ENCODE results near the gene HCST. TPM values are rescaled to one million over a fixed set of nuclear protein-coding genes. Genes with fewer than 3 reads are reported as not detected.
"Not testable (repeated sequence)": the region's sequence is repeated elsewhere in the genome, so short reads cannot be mapped to it uniquely, and the experiment has no call there.

HCST gene
- total RNA-seq, 1 experiment from 2014 or later: 2.4 TPM

- no peaks in the 10 kb centered on the region for H3K36me3 ChIP-seq (replicated peaks; ENCODE audit: control insufficient read depth, insufficient read depth, low read length)
- peaks cover 4% of the 10 kb centered on the region; the same call in 1 of the 2 replicates for H3K27me3 ChIP-seq (ENCODE audit: control insufficient read depth, insufficient read depth, low read length)
- no peak overlapping the region for H3K4me3 ChIP-seq (ENCODE audit: insufficient read depth, low read depth, low read length)
- DNase-seq: no peak
Measured at GRCh38 chr19:35904311-35905068, 2.2 kb downstream of the HCST start.

- Histone ChIP-seq H3K4me3 (ENCODE audit: insufficient read depth, low read depth, low read length) (no peak overlapping the region), H3K27me3 (ENCODE audit: control insufficient read depth, insufficient read depth, low read length) (peaks cover 4% of the 10 kb centered on the region; the same call in 1 of the 2 replicates), H3K36me3 (replicated peaks; ENCODE audit: control insufficient read depth, insufficient read depth, low read length) (no peaks in the 10 kb centered on the region)
- DNase-seq: no peak
Measured at GRCh38 chr19:35905178-35905727, 2.9 kb downstream of the HCST start.

GRCh38 chr19:35907377-35907745 lies 5.0 kb downstream of the HCST start:
- Histone ChIP-seq H3K4me3 (ENCODE audit: insufficient read depth, low read depth, low read length) (no peak overlapping the region), H3K27me3 (ENCODE audit: control insufficient read depth, insufficient read depth, low read length) (peaks cover 3% of the 10 kb centered on the region; the same call in 1 of the 2 replicates), H3K36me3 (replicated peaks; ENCODE audit: control insufficient read depth, insufficient read depth, low read length) (no peaks in the 10 kb centered on the region)
- DNase-seq: peak; percentile 64

- DNase-seq: peak; percentile 44
- Histone ChIP-seq H3K27me3 (ENCODE audit: control insufficient read depth, insufficient read depth, low read length) (no peaks in the 10 kb centered on the region), H3K4me3 (ENCODE audit: insufficient read depth, low read depth, low read length) (no peak within 1 kb of the TSS), H3K36me3 (replicated peaks; ENCODE audit: control insufficient read depth, insufficient read depth, low read length) (no peaks in the 10 kb centered on the region)
Measured at GRCh38 chr19:35908010-35908441, 5.7 kb downstream of the HCST start, which contains the start of gene TYROBP. Gene TYROBP, minus strand, starts transcription at chr19:35908295. Its CDS starts 67 bp downstream, at chr19:35908228.

GRCh38 chr19:35908973-35909683 lies 6.8 kb downstream of the HCST start:
- H3K4me3 ChIP-seq (ENCODE audit: insufficient read depth, low read depth, low read length): no peak overlapping the region

GRCh38 chr19:35909684-35910035 lies 7.3 kb downstream of the HCST start:
- Histone ChIP-seq H3K27me3 (ENCODE audit: control insufficient read depth, insufficient read depth, low read length) (no peaks in the 10 kb centered on the region), H3K4me3 (ENCODE audit: insufficient read depth, low read depth, low read length) (no peak overlapping the region), H3K36me3 (replicated peaks; ENCODE audit: control insufficient read depth, insufficient read depth, low read length) (no peaks in the 10 kb centered on the region)
- no peak for DNase-seq

More at GRCh38 chr19:35908973-35909683, 6.8 kb downstream of the HCST start:
- Histone ChIP-seq H3K27me3 (ENCODE audit: control insufficient read depth, insufficient read depth, low read length) (no peaks in the 10 kb centered on the region), H3K36me3 (replicated peaks; ENCODE audit: control insufficient read depth, insufficient read depth, low read length) (no peaks in the 10 kb centered on the region)
- DNase-seq: peak; percentile 63

GRCh38 chr19:35910355-35910754 lies 8.0 kb downstream of the HCST start:
- not testable (repeated sequence) for H3K4me3 ChIP-seq (ENCODE audit: insufficient read depth, low read depth, low read length); DNase-seq; H3K27me3 ChIP-seq (ENCODE audit: control insufficient read depth, insufficient read depth, low read length); H3K36me3 ChIP-seq (replicated peaks; ENCODE audit: control insufficient read depth, insufficient read depth, low read length)

GRCh38 chr19:35911173-35911572 lies 8.8 kb downstream of the HCST start:
- Histone ChIP-seq H3K4me3 (ENCODE audit: insufficient read depth, low read depth, low read length) (no peak overlapping the region), H3K36me3 (replicated peaks; ENCODE audit: control insufficient read depth, insufficient read depth, low read length) (no peaks in the 10 kb centered on the region), H3K27me3 (ENCODE audit: control insufficient read depth, insufficient read depth, low read length) (no peaks in the 10 kb centered on the region)
- DNase-seq: peak; percentile 69

- DNase-seq: no peak
Measured at GRCh38 chr19:35911790-35912189, 9.5 kb downstream of the HCST start.

GRCh38 chr19:35913589-35913988 lies 11.3 kb downstream of the HCST start:
- no peak overlapping the region for H3K4me3 ChIP-seq (ENCODE audit: insufficient read depth, low read depth, low read length)
- no peaks in the 10 kb centered on the region for H3K36me3 ChIP-seq (replicated peaks; ENCODE audit: control insufficient read depth, insufficient read depth, low read length)
- no peak for DNase-seq
- no peaks in the 10 kb centered on the region for H3K27me3 ChIP-seq (ENCODE audit: control insufficient read depth, insufficient read depth, low read length)

More at GRCh38 chr19:35911790-35912189, 9.5 kb downstream of the HCST start:
- no peaks in the 10 kb centered on the region for H3K36me3 ChIP-seq (replicated peaks; ENCODE audit: control insufficient read depth, insufficient read depth, low read length)
- no peaks in the 10 kb centered on the region for H3K27me3 ChIP-seq (ENCODE audit: control insufficient read depth, insufficient read depth, low read length)
- H3K4me3 ChIP-seq (ENCODE audit: insufficient read depth, low read depth, low read length): no peak overlapping the region

GRCh38 chr19:35915443-35915842 lies 13.1 kb downstream of the HCST start:
- Histone ChIP-seq H3K4me3 (ENCODE audit: insufficient read depth, low read depth, low read length) (no peak overlapping the region), H3K27me3 (ENCODE audit: control insufficient read depth, insufficient read depth, low read length) (no peaks in the 10 kb centered on the region), H3K36me3 (replicated peaks; ENCODE audit: control insufficient read depth, insufficient read depth, low read length) (no peaks in the 10 kb centered on the region)
- no peak for DNase-seq

GRCh38 chr19:35919306-35919705 lies 17.0 kb downstream of the HCST start:
- no peaks in the 10 kb centered on the region for H3K27me3 ChIP-seq (ENCODE audit: control insufficient read depth, insufficient read depth, low read length)
- no peak for DNase-seq
- no peak overlapping the region for H3K4me3 ChIP-seq (ENCODE audit: insufficient read depth, low read depth, low read length)
- no peaks in the 10 kb centered on the region for H3K36me3 ChIP-seq (replicated peaks; ENCODE audit: control insufficient read depth, insufficient read depth, low read length)

- no peak overlapping the region for H3K4me3 ChIP-seq (ENCODE audit: insufficient read depth, low read depth, low read length)
- no peak for DNase-seq
- H3K27me3 ChIP-seq (ENCODE audit: control insufficient read depth, insufficient read depth, low read length): no peaks in the 10 kb centered on the region
- H3K36me3 ChIP-seq (replicated peaks; ENCODE audit: control insufficient read depth, insufficient read depth, low read length): no peaks in the 10 kb centered on the region
Measured at GRCh38 chr19:35921012-35921411, 18.7 kb downstream of the HCST start.

GRCh38 chr19:35925501-35925900 lies 23.2 kb downstream of the HCST start:
- no peak for DNase-seq
- no peaks in the 10 kb centered on the region for H3K36me3 ChIP-seq (replicated peaks; ENCODE audit: control insufficient read depth, insufficient read depth, low read length)
- no peak overlapping the region for H3K4me3 ChIP-seq (ENCODE audit: insufficient read depth, low read depth, low read length)
- no peaks in the 10 kb centered on the region for H3K27me3 ChIP-seq (ENCODE audit: control insufficient read depth, insufficient read depth, low read length)

- Histone ChIP-seq H3K4me3 (ENCODE audit: insufficient read depth, low read depth, low read length) (no peak overlapping the region), H3K27me3 (ENCODE audit: control insufficient read depth, insufficient read depth, low read length) (no peaks in the 10 kb centered on the region), H3K36me3 (replicated peaks; ENCODE audit: control insufficient read depth, insufficient read depth, low read length) (no peaks in the 10 kb centered on the region)
- DNase-seq: no peak
Measured at GRCh38 chr19:35928507-35928906, 26.2 kb downstream of the HCST start.
